ENCODE results near the gene GRAP2. TPM values are rescaled to one million over a fixed set of nuclear protein-coding genes. Genes with fewer than 3 reads are reported as not detected.
A peak's percentile ranks its signal among the peaks of the same experiment; 100 is the strongest.

GRAP2 gene
- total RNA-seq, 2 experiments from 2014 or later: 37.7 to 38.1 TPM

- Mint-ChIP-seq H3K36me3 (peaks cover 28% of the 10 kb centered on the region), H3K27ac (no peak overlapping the region), H3K27me3 (no peaks in the 10 kb centered on the region), H3K9me3 (no peaks in the 10 kb centered on the region), H3K4me3 (no peak overlapping the region), H3K4me1 (ENCODE audit: low read depth) (no peaks in the 10 kb centered on the region)
- intact Hi-C loops (cut with micrococcal nuclease): no loop called here
- POLR2A ChIA-PET: no interaction called here
- no peak for DNase-seq
- CTCF ChIA-PET: interaction anchor here (0.9 kb wide), 1 partner anchor 51 kb away, joined by 3 read pairs; no protein-coding TSS in a partner anchor
These were observed 72.8 kb downstream of the GRAP2 start for GRCh38 chr22:39973656-39974055.

GRCh38 chr22:39974065-39974464 lies 73.2 kb downstream of the GRAP2 start:
- no peak overlapping the region for H3K4me3 Mint-ChIP-seq
- intact Hi-C loops (cut with micrococcal nuclease): no loop called here
- H3K9me3 Mint-ChIP-seq: no peaks in the 10 kb centered on the region
- H3K36me3 Mint-ChIP-seq: peaks cover 24% of the 10 kb centered on the region
- no peak for DNase-seq
- CTCF ChIA-PET: interaction anchor here (3.2 kb wide), 1 partner anchor 51 kb away, joined by 9 read pairs; no protein-coding TSS in a partner anchor
- POLR2A ChIA-PET: no interaction called here
- no peaks in the 10 kb centered on the region for H3K27me3 Mint-ChIP-seq
- peaks cover 4% of the 10 kb centered on the region for H3K4me1 Mint-ChIP-seq (ENCODE audit: low read depth)
- no peak overlapping the region for H3K27ac Mint-ChIP-seq

GRCh38 chr22:39979048-39979447 lies 78.2 kb downstream of the GRAP2 start:
- Mint-ChIP-seq H3K27ac (no peak overlapping the region), H3K27me3 (no peaks in the 10 kb centered on the region), H3K36me3 (peaks cover 2% of the 10 kb centered on the region), H3K9me3 (no peaks in the 10 kb centered on the region), H3K4me3 (no peak overlapping the region), H3K4me1 (ENCODE audit: low read depth) (peaks cover 19% of the 10 kb centered on the region)
- ChIA-PET CTCF (no interaction called here), POLR2A (no interaction called here)
- intact Hi-C loops (cut with micrococcal nuclease): no loop called here
- DNase-seq: no peak

GRCh38 chr22:39979458-39979857 lies 78.6 kb downstream of the GRAP2 start:
- H3K9me3 Mint-ChIP-seq: no peaks in the 10 kb centered on the region
- no peaks in the 10 kb centered on the region for H3K27me3 Mint-ChIP-seq
- ChIA-PET POLR2A (no interaction called here), CTCF (no interaction called here)
- H3K36me3 Mint-ChIP-seq: peaks cover 2% of the 10 kb centered on the region
- no peak overlapping the region for H3K27ac Mint-ChIP-seq
- intact Hi-C loops (cut with micrococcal nuclease): no loop called here
- no peak for DNase-seq
- no peak overlapping the region for H3K4me3 Mint-ChIP-seq
- H3K4me1 Mint-ChIP-seq (ENCODE audit: low read depth): peaks cover 19% of the 10 kb centered on the region

- POLR2A ChIA-PET: no interaction called here
- intact Hi-C loops (cut with micrococcal nuclease): no loop called here
These were observed 79.7 kb downstream of the GRAP2 start for GRCh38 chr22:39980596-39980995.

GRCh38 chr22:39983346-39983745 lies 82.5 kb downstream of the GRAP2 start:
- H3K36me3 Mint-ChIP-seq: no peaks in the 10 kb centered on the region
- H3K27ac Mint-ChIP-seq: no peak overlapping the region
- POLR2A ChIA-PET: no interaction called here
- DNase-seq: no peak
- intact Hi-C loops (cut with micrococcal nuclease): no loop called here
- no peaks in the 10 kb centered on the region for H3K27me3 Mint-ChIP-seq
- H3K4me3 Mint-ChIP-seq: no peak overlapping the region
- CTCF ChIA-PET: no interaction called here
- H3K4me1 Mint-ChIP-seq (ENCODE audit: low read depth): peaks cover 19% of the 10 kb centered on the region
- H3K9me3 Mint-ChIP-seq: no peaks in the 10 kb centered on the region

More at GRCh38 chr22:39980596-39980995, 79.7 kb downstream of the GRAP2 start:
- no peak overlapping the region for H3K4me3 Mint-ChIP-seq
- no peak overlapping the region for H3K27ac Mint-ChIP-seq
- H3K36me3 Mint-ChIP-seq: no peaks in the 10 kb centered on the region
- H3K9me3 Mint-ChIP-seq: no peaks in the 10 kb centered on the region
- no peaks in the 10 kb centered on the region for H3K27me3 Mint-ChIP-seq
- CTCF ChIA-PET: no interaction called here
- no peak for DNase-seq
- H3K4me1 Mint-ChIP-seq (ENCODE audit: low read depth): peaks cover 19% of the 10 kb centered on the region

- intact Hi-C loops (cut with micrococcal nuclease): no loop called here
- no peak overlapping the region for H3K4me3 Mint-ChIP-seq
- no peak overlapping the region for H3K27ac Mint-ChIP-seq
- ChIA-PET CTCF (interaction anchor here (0.8 kb wide), 1 partner anchor 35 kb away, joined by 5 read pairs; no protein-coding TSS in a partner anchor), POLR2A (no interaction called here)
- DNase-seq: no peak
- H3K36me3 Mint-ChIP-seq: no peaks in the 10 kb centered on the region
- no peaks in the 10 kb centered on the region for H3K27me3 Mint-ChIP-seq
- H3K9me3 Mint-ChIP-seq: no peaks in the 10 kb centered on the region
- H3K4me1 Mint-ChIP-seq (ENCODE audit: low read depth): peaks cover 15% of the 10 kb centered on the region
These were observed 83.1 kb downstream of the GRAP2 start for GRCh38 chr22:39984006-39984405.

GRCh38 chr22:39984746-39985145 lies 83.9 kb downstream of the GRAP2 start:
- Mint-ChIP-seq H3K27ac (no peak overlapping the region), H3K4me1 (ENCODE audit: low read depth) (peaks cover 10% of the 10 kb centered on the region), H3K27me3 (no peaks in the 10 kb centered on the region), H3K9me3 (no peaks in the 10 kb centered on the region), H3K4me3 (no peak overlapping the region), H3K36me3 (no peaks in the 10 kb centered on the region)
- intact Hi-C loops (cut with micrococcal nuclease): no loop called here
- no peak for DNase-seq
- POLR2A ChIA-PET: no interaction called here
- CTCF ChIA-PET: interaction anchor here (0.8 kb wide), 1 partner anchor 36 kb away, joined by 5 read pairs; no protein-coding TSS in a partner anchor

- Mint-ChIP-seq H3K27me3 (no peaks in the 10 kb centered on the region), H3K27ac (no peak overlapping the region), H3K36me3 (no peaks in the 10 kb centered on the region), H3K4me3 (no peak overlapping the region), H3K4me1 (ENCODE audit: low read depth) (peaks cover 3% of the 10 kb centered on the region), H3K9me3 (no peaks in the 10 kb centered on the region)
- intact Hi-C loops (cut with micrococcal nuclease): loop anchor here (1.0 kb wide), 1 partner anchor 49 kb away; no protein-coding TSS in a partner anchor
- peak; percentile 26 for DNase-seq
- POLR2A ChIA-PET: no interaction called here
- CTCF ChIA-PET: no interaction called here
These were observed 84.6 kb downstream of the GRAP2 start for GRCh38 chr22:39985383-39986035.

- no peak overlapping the region for H3K27ac Mint-ChIP-seq
- intact Hi-C loops (cut with micrococcal nuclease): no loop called here
- H3K4me3 Mint-ChIP-seq: no peak overlapping the region
- CTCF ChIA-PET: no interaction called here
- H3K4me1 Mint-ChIP-seq (ENCODE audit: low read depth): no peaks in the 10 kb centered on the region
- no peak for DNase-seq
- peaks cover 6% of the 10 kb centered on the region for H3K27me3 Mint-ChIP-seq
- POLR2A ChIA-PET: no interaction called here
- no peaks in the 10 kb centered on the region for H3K9me3 Mint-ChIP-seq
- H3K36me3 Mint-ChIP-seq: no peaks in the 10 kb centered on the region
These were observed 87.7 kb downstream of the GRAP2 start for GRCh38 chr22:39988386-39989114.

GRCh38 chr22:39989633-39990032 lies 88.7 kb downstream of the GRAP2 start:
- intact Hi-C loops (cut with micrococcal nuclease): no loop called here
- H3K4me1 Mint-ChIP-seq (ENCODE audit: low read depth): peaks cover 7% of the 10 kb centered on the region
- ChIA-PET CTCF (no interaction called here), POLR2A (interaction anchor here (0.7 kb wide), 1 partner anchor 315 kb away, joined by 4 read pairs; no protein-coding TSS in a partner anchor)
- no peaks in the 10 kb centered on the region for H3K36me3 Mint-ChIP-seq
- no peaks in the 10 kb centered on the region for H3K9me3 Mint-ChIP-seq
- H3K27ac Mint-ChIP-seq: no peak overlapping the region
- peaks cover 12% of the 10 kb centered on the region for H3K27me3 Mint-ChIP-seq
- no peak overlapping the region for H3K4me3 Mint-ChIP-seq
- no peak for DNase-seq

- intact Hi-C loops (cut with micrococcal nuclease): no loop called here
- Mint-ChIP-seq H3K4me1 (ENCODE audit: low read depth) (peaks cover 7% of the 10 kb centered on the region), H3K36me3 (no peaks in the 10 kb centered on the region), H3K27me3 (peaks cover 12% of the 10 kb centered on the region), H3K9me3 (no peaks in the 10 kb centered on the region), H3K4me3 (no peak overlapping the region), H3K27ac (no peak overlapping the region)
- ChIA-PET CTCF (no interaction called here), POLR2A (no interaction called here)
- DNase-seq: no peak
These were observed 89.8 kb downstream of the GRAP2 start for GRCh38 chr22:39990686-39991085.
